Stimulated activated CD4-positive, alpha-beta T cell treated with anti-CD3 and anti-CD28 coated beads, Interleukin-15, amount 100 ng/mL, for 48 hours (primary cell): ENCODE data around the gene GET4.

ENCODE experiments used
- DNase-seq, 2 donors: peaks; one replicate each; pipeline ENCODE4 v3.0.0-alpha.2; 2020; ENCODE audit warnings: low read depth in 2 of 2

GET4 gene

DNA sequence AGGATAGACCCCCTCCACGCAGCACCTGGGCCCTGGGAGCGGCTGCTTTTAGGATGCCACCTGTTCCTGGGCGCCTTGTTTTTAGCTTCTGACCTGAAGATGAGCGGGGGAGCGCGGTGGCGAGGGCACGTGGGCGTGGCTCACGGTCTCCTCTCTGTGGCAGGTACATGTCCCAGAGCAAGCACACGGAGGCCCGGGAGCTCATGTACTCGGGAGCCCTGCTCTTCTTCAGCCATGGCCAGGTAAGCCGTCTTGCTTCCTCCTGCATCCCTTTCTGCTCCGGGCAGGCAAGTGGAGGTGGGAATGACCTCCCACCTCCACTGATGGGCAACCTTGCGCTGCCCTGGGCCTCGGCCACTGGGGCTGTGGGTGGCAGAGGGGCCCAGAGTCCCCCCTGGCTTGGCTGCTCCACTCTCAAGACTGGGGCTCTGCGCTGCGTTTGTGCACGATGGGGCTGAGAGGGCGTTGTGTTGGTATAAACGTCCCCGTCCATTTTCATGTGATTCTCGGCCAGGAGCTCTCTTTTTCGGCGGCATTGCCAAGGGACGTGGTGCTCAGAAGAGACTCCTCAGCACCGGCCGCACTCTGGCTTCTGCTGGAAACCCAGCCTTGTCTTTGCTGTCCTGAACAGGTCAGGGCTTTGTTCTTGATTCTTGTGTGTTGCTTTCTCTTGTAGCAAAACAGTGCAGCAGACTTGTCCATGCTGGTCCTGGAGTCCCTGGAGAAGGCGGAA, 9.7 kb downstream of the GET4 start:
- DNase-seq: no peak

GRCh38 chr7:886626-887487, 10.5 kb downstream of the GET4 start:
- no peak for DNase-seq

DNA sequence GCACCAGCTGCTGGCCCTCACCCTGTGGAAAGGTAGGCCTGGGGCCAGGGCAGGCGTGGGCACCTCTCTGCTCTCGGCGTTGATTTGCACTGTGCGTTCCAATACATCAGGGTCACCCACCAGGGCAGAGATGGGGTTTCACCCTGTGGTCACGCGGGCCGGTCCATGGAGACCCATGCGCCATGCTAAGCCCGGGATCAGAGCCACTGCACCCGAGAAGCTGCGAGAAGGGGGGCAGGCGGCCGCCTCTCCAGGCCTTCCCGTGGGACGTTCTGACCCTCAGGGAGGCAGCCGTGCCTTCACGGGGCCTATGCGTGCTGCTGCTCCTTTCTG, 11.1 kb downstream of the GET4 start:
- no peak for DNase-seq

- DNase-seq: no peak
These were observed 12.0 kb downstream of the GET4 start for GRCh38 chr7:888081-889024.

- DNase-seq: no peak
These were observed 12.7 kb downstream of the GET4 start for GRCh38 chr7:889025-889390.

DNA sequence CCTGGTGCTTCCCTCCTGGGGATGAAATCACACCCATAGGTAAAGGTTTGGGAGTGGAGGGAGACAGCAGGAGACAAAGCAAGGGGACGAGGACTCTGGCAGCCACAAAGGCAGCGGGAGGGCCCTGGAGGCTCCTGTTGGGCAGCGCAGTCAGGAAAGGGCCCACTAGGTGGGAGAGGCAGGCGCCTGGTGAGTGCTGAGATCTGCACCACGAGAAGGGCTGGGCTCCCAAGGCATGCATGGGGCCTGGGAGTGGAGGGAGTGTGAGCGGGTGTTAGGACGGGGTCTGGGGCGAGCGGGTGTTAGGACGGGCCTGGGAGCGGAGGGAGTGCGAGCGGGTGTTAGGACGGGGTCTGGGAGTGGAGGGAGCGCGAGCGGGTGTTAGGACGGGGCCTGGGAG, 13.0 kb downstream of the GET4 start:
- DNase-seq: no peak

DNA sequence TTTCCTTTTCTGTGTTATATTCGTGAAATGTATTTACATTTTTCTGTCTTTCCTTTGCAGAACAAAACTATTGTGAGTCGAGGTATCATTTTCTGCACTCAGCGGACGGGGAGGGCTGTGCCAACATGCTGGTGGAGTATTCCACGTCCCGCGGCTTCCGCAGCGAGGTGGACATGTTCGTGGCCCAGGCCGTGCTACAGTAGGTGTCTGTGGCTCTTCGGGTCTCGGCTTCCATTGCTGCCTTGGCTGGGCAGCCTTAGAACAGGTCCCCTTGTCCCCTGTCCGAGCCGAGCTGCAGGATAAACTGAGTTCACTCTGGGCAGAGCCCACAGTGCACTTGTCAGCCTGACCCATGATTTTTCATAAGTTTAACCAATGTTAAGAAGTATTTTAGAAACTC, 14.5 kb downstream of the GET4 start:
- no peak for DNase-seq

DNA sequence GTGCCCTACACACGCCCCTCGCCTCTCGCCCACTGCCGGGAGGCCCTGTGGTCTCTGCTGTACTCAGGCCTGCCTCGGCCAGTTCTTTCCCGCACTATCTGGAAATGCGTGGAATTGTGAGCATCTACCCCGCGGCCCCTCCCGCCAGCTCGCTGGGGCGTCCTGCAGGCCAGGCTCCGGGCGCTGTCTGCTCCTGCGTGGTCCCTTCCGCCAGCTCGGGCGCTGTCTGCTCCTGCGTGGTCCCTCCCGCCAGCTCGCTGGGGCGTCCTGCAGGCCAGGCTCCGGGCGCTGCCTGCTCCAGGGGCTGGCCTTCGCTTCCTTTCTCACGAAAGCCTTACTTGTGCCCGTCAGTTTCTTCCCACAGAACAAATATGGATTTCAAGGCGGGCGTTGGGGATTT, 14.9 kb downstream of the GET4 start:
- DNase-seq: no peak

DNA sequence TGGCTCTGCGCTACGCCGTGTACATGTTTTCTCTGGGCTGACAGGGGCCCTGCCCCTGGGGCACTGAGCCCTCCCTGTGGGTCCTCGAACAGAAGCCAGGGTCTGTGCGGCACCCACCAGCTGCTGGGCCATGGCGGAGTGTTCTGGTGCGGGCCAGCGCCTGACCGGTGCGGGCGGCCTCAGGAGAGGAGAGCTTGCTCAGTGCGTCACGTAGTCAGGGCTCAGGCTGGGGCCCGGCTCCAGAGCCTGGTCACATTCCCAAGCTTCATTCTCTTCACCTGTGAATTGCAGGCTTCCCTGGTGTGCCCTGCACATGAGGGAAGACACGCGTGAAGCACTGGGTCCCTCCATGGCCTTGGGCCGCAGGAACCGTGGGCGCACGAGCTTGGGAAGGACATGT, 15.5 kb downstream of the GET4 start:
- DNase-seq: no peak

- no peak for DNase-seq
These were observed 16.6 kb downstream of the GET4 start for GRCh38 chr7:892648-893593.

- DNase-seq: no peak
These were observed 17.3 kb downstream of the GET4 start for GRCh38 chr7:893686-894085.

DNA sequence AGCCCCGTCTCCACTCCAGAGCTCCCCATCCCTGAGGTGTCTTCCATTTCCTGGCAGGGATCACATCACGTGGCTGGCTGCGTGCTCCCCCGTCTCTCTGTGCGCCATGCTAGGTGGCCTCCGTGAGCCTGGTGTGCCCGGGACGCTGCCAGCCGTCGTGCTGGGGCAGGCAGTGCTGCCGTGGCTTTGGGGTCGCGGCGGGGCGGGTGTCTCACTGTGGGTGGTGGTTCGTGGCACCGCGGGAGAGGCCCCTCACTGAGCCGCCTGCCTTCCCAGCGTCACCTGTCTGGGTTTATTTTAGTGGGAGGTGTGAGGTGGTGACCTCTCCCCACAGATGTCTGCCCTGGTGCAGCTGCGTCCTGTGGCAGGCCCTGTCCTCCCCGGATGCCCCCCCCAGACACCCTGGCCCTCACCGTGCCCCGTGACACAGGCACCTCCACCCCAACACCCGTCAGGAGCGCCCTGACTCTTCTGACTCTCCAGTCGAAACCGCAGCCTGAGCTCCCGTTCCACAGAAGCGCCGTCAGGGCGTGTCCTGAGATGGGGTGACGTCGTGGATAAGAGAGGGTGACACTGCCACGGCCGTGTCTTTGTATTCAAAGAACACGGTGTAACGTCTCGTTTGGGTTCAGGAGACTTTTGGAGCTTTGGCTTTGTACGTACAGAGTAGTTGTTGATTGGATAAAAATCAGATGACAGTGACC, 18.0 kb downstream of the GET4 start:
- no peak for DNase-seq

- DNase-seq: no peak
These were observed 18.6 kb downstream of the GET4 start for GRCh38 chr7:894927-895450.

- DNase-seq: no peak
These were observed 19.2 kb downstream of the GET4 start for GRCh38 chr7:895451-896052.

DNA sequence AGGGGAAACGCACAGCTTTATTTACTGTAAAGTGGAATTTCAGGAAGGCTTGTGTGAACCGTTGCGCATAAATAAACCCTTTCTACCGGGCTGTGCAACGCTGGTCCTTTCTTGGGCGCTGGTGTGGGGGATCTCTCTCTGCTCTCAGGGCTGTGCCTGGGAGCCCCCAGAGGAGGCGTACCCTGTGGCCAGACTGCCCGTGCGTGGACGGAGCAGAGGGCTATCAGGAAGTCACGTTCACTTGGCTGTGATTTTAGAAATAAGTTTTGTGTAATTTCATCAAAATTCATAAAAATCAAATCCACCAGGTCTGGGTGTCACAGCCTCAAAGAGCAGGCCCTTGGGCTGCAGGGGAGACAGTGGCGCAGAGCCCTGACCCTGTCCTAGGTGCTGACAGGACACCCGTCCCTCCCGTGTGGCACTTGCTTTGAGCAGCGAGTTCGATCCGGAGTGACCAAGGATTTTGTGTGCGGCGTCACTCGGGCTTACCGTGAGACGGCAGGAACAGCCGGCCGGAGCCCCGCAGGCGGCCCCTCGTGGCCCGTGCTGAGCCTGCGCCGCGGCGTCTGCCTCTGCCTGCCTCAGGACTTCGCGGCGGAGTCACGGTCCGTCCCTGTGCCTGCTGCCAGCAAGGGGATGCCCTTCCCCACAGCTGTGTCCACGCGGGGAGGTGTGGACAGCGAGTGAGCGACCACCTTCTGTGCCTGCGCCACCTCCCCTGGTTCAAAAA, 20.2 kb downstream of the GET4 start:
- no peak for DNase-seq

- DNase-seq: no peak
These were observed 20.7 kb downstream of the GET4 start for GRCh38 chr7:897086-897485.

DNA sequence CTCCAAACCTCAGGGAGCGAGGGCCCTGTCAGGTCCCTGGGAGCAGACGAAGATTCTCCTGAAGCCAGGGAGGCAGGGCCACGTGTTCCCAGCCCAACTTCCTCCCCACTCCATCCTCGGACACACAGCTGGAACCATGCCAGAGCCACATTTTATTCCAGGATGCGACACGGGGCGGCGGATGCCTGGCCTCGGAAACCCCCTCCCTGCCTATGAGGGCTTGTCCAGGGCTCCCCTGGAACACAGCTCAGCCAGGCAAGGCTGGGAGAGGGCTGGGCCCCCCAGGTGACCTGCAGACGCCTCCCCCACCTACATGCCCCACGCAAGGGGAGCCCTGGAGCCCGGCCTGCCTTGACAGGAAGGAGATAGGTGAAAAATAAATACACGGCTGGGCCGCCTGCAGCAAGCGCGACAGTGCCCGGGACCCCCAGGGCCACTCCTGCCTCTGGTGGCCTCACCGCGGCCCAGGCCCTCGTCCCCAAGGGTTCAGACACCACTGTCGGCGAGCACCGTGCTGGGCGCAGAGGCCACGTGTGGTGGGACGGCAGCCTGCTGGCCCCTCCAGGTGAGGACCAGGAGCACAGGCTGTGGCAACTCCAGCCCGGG, 21.5 kb downstream of the GET4 start:
- no peak for DNase-seq

DNA sequence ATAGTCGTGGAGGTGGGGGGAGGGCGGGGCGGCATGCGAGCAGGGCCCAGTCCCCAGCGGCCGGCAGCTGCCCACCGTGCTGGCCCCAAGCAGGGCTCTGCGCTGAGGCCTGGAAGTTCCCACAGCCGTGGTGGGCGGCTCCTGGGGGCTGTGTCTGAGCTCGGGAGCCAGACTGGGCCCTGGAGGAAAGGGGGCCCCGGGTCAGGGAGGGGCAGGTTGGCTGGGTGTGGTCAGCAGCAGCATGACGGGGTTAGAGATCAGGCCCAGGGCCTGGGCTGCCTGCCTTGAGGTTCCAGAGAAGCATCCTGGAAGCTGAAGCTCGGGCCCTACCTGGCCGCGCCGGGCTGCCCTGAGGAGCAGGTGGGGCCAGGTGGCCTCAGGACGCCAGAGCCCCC, 22.1 kb downstream of the GET4 start:
- DNase-seq: no peak
